ENCODE results near the gene SCMH1.
A peak's percentile ranks its signal among the peaks of the same experiment; 100 is the strongest.
"Not testable (repeated sequence)": the region's sequence is repeated elsewhere in the genome, so short reads cannot be mapped to it uniquely, and the experiment has no call there.

SCMH1 gene

GRCh38 chr1:41255978-41256377 is 13.9 kb upstream of the SCMH1 start:
- H3K27ac ChIP-seq = no peak overlapping the region
- TF ChIP-seq, protein P1, sequence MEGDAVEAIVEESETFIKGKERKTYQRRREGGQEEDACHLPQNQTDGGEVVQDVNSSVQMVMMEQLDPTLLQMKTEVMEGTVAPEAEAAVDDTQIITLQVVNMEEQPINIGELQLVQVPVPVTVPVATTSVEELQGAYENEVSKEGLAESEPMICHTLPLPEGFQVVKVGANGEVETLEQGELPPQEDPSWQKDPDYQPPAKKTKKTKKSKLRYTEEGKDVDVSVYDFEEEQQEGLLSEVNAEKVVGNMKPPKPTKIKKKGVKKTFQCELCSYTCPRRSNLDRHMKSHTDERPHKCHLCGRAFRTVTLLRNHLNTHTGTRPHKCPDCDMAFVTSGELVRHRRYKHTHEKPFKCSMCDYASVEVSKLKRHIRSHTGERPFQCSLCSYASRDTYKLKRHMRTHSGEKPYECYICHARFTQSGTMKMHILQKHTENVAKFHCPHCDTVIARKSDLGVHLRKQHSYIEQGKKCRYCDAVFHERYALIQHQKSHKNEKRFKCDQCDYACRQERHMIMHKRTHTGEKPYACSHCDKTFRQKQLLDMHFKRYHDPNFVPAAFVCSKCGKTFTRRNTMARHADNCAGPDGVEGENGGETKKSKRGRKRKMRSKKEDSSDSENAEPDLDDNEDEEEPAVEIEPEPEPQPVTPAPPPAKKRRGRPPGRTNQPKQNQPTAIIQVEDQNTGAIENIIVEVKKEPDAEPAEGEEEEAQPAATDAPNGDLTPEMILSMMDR (IDR thresholded peaks at IDR 0.05) = no peak
- no peak for DNase-seq (ENCODE audit: low spot score)
- H3K4me3 ChIP-seq = no peak overlapping the region

DNA sequence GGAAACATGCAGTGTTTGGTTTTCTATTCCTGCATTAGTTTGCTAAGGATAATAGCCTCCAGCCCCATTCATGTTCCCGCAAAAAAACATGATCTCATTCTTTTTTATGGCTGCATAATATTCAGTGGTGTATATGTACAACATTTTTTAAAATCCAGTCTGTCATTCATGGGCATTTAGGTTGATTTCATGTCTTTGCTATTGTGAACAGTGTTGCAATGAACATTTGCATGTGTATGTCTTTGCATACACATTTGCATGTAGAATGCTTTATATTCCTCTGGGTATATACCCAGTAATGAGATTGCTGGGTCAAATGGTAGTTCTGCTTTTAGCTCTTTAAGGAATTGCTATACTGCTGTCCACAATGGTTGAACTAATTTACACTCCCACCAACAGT is 9.0 kb upstream of the SCMH1 start:
- not testable (repeated sequence) for DNase-seq (ENCODE audit: low spot score); H3K4me3 ChIP-seq; H3K27ac ChIP-seq

DNA sequence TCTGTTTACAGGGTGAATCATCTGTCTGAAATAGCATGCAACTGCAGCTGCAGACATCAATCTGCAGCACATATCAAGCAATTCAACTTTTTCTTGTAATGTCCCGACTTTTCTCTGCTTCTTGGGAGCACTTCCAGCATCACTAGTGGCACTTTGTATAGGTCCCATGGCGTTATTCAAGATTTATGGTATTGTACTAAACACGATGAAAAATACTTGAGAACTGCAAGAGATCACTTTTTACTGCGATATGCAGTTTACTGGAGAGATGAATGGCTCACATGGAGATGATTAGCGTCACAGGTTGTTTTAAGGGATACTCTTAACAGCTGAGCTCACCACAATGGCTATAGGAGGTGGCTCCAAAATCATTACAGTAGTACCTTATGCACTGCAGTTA is 7.2 kb upstream of the SCMH1 start:
- TF ChIP-seq, protein P1 (IDR thresholded peaks at IDR 0.05) = no peak
- Histone ChIP-seq H3K4me3 (no peak overlapping the region), H3K27ac (no peak overlapping the region)
- DNase-seq (ENCODE audit: low spot score) = no peak

DNA sequence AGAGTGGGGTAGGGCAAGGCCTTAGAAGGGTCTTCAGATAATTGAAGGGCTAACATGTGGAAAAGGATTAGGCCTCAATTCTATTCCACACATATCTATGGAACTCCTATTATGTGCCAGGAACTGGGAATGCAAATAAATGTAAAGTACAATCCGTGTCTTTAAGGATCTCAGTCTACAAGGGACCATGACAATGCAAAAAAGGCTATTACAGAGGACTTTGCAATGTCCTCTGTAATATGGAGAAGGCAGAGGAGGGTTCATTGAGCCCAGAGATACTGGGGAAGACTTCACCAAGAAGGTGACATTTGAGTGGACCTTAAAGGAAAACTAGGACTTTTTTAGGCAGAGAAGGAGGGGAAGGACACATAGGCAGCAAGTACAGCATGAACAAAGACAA is 4.5 kb upstream of the SCMH1 start:
- Histone ChIP-seq H3K27ac (no peak overlapping the region), H3K4me3 (no peak overlapping the region)
- TF ChIP-seq, protein P1 (IDR thresholded peaks at IDR 0.05) = no peak
- DNase-seq (ENCODE audit: low spot score) = no peak

- no peak for DNase-seq (ENCODE audit: low spot score)
- no peak overlapping the region for H3K27ac ChIP-seq
- H3K4me3 ChIP-seq = no peak overlapping the region
- TF ChIP-seq, protein P1 (IDR thresholded peaks at IDR 0.05) = no peak
Observed at GRCh38 chr1:41245659-41246058, 3.6 kb upstream of the SCMH1 start.

DNA sequence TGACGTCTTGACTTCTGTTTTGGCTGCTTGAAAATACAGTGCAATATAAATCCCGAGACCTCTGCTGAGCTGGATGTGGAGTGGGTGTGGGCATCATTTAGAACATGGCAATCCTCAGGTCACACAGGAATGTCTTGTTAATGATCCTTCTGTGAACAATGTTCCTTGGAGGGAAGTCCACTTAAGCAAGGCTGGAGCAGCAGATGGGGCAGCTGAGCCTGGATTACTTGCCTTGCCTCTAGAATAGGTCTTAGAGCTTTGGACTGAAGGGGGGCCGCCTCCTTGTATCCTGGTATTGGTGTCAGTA is 926 bp upstream of the SCMH1 start:
- H3K27ac ChIP-seq = no peak overlapping the region
- TF ChIP-seq, protein P1 (IDR thresholded peaks at IDR 0.05) = no peak
- no peak overlapping the region for H3K4me3 ChIP-seq
- no peak for DNase-seq (ENCODE audit: low spot score)

- H3K4me3 ChIP-seq = peak overlapping the region; percentile 82
- no peak for DNase-seq (ENCODE audit: low spot score)
- peak overlapping the region; percentile 96 to 99 for H3K27ac ChIP-seq
- TF ChIP-seq, protein P1 (IDR thresholded peaks at IDR 0.05) = no peak
Observed at GRCh38 chr1:41242342-41243078, 404 bp upstream of the SCMH1 start.
